Prostate gland (tissue), 2 donors: ENCODE results near the gene RPS6KA1. TPM values are rescaled to one million over a fixed set of nuclear protein-coding genes. Genes with fewer than 3 reads are reported as not detected.

Source experiments
- DNase-seq: peaks from one replicate; pipeline ENCODE4 v3.0.0-alpha.2; 2019; ENCODE audit warnings: low spot score
- H3K27ac ChIP-seq, 2 donors: fragments of 200-600 bp; sonication (generic); 2 replicates each; pipeline ENCODE4 v1.5.1; 2017 to 2019
- H3K27me3 ChIP-seq: fragments of 200-600 bp; sonication (generic); replicated peaks from 2 replicates; pipeline ENCODE4 v1.5.1; 2019; ENCODE audit not compliant: insufficient read depth
- H3K36me3 ChIP-seq, 2 donors: fragments of 200-600 bp; sonication (generic); 1 replicate in 1 of 2; 2 replicates in 1 of 2; pipeline versions ENCODE4 v1.5.1 to v1.8.1; 2017 to 2019
- H3K4me1 ChIP-seq: fragments of 200-600 bp; sonication (generic); replicated peaks from 2 replicates; pipeline ENCODE4 v1.5.1; 2019
- H3K4me3 ChIP-seq, 2 donors: fragments of 200-600 bp; sonication (generic); 2 replicates each; pipeline ENCODE4 v1.5.1; 2017 to 2019
- H3K9me3 ChIP-seq: fragments of 200-600 bp; sonication (generic); 2 replicates; pipeline ENCODE4 v1.5.1; 2017
- POLR2A ChIP-seq: fragments of 450-650 bp; IDR thresholded peaks from one replicate; pipeline ENCODE4 v1.6.1; 2016; ENCODE audit warnings: antibody characterized with exemption, mild to moderate bottlenecking
- POLR2AphosphoS5 ChIP-seq: sonication (generic); formaldehyde crosslinking; IDR thresholded peaks from one replicate; pipeline ENCODE4 v1.6.1; 2017; ENCODE audit warnings: antibody characterized with exemption
- WGBS: methylation state at CpG from one replicate; pipeline ENCODE4 v1.1.5; 2018; 5-methylcytosine and 5-hydroxymethylcytosine counted together
- intact Hi-C: fragments of 100-400 bp; cut with DNase I; formaldehyde crosslinking; loops from one replicate; pipeline ENCODE4 v1.14.2; 2022
- total RNA-seq, 2 donors: library from RNA; depleted of rRNA; stranded (reverse); fragments of >200 nt; gene quantifications; one replicate each; pipeline ENCODE4 v1.1.0, GENCODE V29; 2016
- TF ChIP-seq, protein P1 (sequence below), 4 experiments: fragments of 200-600 bp in 2 of 4; fragments of 450-650 bp in 2 of 4; sonication (generic) in 2 of 4; IDR thresholded peaks; 1 replicate in 3 of 4; 2 replicates in 1 of 4; pipeline ENCODE4 v1.5.1; 2016 to 2019; ENCODE audit warnings: antibody characterized with exemption in 4 of 4, mild to moderate bottlenecking in 2 of 4, moderate library complexity in 2 of 4

The RPS6KA1 gene
- total RNA-seq, 2 donors from 2014 or later = 38.6 to 87.5 TPM

DNA sequence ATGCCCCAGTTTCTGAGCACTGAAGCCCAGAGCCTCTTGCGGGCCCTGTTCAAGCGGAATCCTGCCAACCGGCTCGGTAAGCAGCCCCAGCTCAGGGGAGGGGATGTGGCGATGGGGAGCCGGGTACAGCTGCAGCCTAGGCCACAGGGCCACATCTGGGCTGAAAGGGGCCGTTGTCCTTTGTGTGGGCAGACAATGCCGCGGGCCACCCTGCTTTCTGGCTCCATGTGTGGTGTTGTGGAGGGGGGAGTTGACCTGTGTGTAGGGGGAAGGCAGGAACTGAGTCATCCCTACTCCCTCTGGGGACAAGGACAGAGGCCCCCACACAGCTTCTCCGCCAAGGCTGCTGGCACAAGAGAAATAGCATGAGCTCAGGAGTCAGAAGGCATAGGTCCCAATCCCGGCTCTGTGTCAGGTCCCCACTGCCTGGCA lies 26.0 kb downstream of the RPS6KA1 start:
- H3K9me3 ChIP-seq = no peaks in the 10 kb centered on the region
- no peak overlapping the region for H3K27ac ChIP-seq
- H3K36me3 ChIP-seq = no peaks in the 10 kb centered on the region
- TF ChIP-seq, protein P1, sequence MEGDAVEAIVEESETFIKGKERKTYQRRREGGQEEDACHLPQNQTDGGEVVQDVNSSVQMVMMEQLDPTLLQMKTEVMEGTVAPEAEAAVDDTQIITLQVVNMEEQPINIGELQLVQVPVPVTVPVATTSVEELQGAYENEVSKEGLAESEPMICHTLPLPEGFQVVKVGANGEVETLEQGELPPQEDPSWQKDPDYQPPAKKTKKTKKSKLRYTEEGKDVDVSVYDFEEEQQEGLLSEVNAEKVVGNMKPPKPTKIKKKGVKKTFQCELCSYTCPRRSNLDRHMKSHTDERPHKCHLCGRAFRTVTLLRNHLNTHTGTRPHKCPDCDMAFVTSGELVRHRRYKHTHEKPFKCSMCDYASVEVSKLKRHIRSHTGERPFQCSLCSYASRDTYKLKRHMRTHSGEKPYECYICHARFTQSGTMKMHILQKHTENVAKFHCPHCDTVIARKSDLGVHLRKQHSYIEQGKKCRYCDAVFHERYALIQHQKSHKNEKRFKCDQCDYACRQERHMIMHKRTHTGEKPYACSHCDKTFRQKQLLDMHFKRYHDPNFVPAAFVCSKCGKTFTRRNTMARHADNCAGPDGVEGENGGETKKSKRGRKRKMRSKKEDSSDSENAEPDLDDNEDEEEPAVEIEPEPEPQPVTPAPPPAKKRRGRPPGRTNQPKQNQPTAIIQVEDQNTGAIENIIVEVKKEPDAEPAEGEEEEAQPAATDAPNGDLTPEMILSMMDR (IDR thresholded peaks at IDR 0.05) = no peak
- TF ChIP-seq POLR2A (no peak), POLR2AphosphoS5 (no peak)
- 85% methylated on average over 11 of the region's 11 CpGs for WGBS
- no peaks in the 10 kb centered on the region for H3K4me1 ChIP-seq
- H3K27me3 ChIP-seq = no peaks in the 10 kb centered on the region
- DNase-seq = no peak
- intact Hi-C loops = no loop called here
- H3K4me3 ChIP-seq = no peak overlapping the region

GRCh38 chr1:26556111-26556510 lies 26.6 kb downstream of the RPS6KA1 start:
- Histone ChIP-seq H3K4me3 (no peak overlapping the region), H3K9me3 (no peaks in the 10 kb centered on the region), H3K4me1 (no peaks in the 10 kb centered on the region), H3K27ac (no peak overlapping the region), H3K36me3 (no peaks in the 10 kb centered on the region), H3K27me3 (no peaks in the 10 kb centered on the region)
- DNase-seq = no peak
- intact Hi-C loops = no loop called here
- 96% methylated on average over 2 of the region's 2 CpGs for WGBS
- TF ChIP-seq POLR2AphosphoS5 = no peak
- TF ChIP-seq, protein P1 (IDR thresholded peaks at IDR 0.05) = no peak

- H3K9me3 ChIP-seq = no peaks in the 10 kb centered on the region
- H3K27ac ChIP-seq = no peak overlapping the region
- intact Hi-C loops = no loop called here
- no peak for DNase-seq
- no peaks in the 10 kb centered on the region for H3K36me3 ChIP-seq
- H3K27me3 ChIP-seq = no peaks in the 10 kb centered on the region
- WGBS = 90% methylated on average over 14 of the region's 14 CpGs
- no peak for TF ChIP-seq POLR2AphosphoS5
- TF ChIP-seq, protein P1 (IDR thresholded peaks at IDR 0.05) = no peak
- TF ChIP-seq POLR2A = no peak
- H3K4me1 ChIP-seq = no peaks in the 10 kb centered on the region
- H3K4me3 ChIP-seq = no peak overlapping the region
Observed at GRCh38 chr1:26557008-26557407, 27.4 kb downstream of the RPS6KA1 start.

DNA sequence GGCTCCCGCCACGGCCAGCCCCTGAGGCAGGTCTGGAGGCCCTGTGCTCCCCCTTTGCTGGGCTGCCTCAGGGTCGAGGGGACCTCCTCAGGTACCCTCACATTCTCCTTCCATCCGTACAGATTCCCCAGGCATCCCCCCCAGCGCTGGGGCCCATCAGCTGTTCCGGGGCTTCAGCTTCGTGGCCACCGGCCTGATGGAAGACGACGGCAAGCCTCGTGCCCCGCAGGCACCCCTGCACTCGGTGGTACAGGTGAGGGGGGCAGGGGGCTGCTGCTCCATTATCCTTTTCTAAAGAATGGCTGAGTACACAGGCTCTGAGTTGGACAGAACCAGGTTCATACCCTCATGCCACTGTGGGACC lies 29.1 kb downstream of the RPS6KA1 start:
- Histone ChIP-seq H3K4me1 (no peaks in the 10 kb centered on the region), H3K27me3 (no peaks in the 10 kb centered on the region), H3K36me3 (no peaks in the 10 kb centered on the region), H3K4me3 (no peak overlapping the region), H3K9me3 (no peaks in the 10 kb centered on the region), H3K27ac (no peak overlapping the region)
- intact Hi-C loops = no loop called here
- WGBS = 93% methylated on average over 13 of the region's 13 CpGs
- TF ChIP-seq, protein P1 (IDR thresholded peaks at IDR 0.05) = no peak
- TF ChIP-seq POLR2AphosphoS5 = no peak
- no peak for TF ChIP-seq POLR2A
- no peak for DNase-seq

DNA sequence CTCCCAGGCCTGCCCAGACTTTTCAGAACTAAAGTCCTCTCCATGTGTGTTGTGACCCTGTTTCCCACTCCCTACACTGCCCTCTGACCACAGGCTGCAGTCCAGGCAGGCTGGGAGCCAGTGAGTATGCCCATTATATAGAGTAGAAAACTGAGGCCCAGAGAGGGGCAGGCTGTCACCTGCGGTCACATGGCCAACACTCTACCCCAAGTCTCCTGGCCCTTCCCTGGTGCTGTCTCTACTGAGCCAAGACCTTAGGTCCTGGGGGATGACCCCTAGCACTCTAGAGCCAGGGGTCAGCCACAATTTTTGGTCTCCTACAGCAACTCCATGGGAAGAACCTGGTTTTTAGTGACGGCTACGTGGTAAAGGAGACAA lies 30.8 kb downstream of the RPS6KA1 start:
- H3K4me3 ChIP-seq = no peak overlapping the region
- DNase-seq = no peak
- TF ChIP-seq, protein P1 (IDR thresholded peaks at IDR 0.05) = no peak
- no peaks in the 10 kb centered on the region for H3K4me1 ChIP-seq
- WGBS = 94% methylated on average over 3 of the region's 3 CpGs
- intact Hi-C loops = no loop called here
- no peaks in the 10 kb centered on the region for H3K36me3 ChIP-seq
- no peaks in the 10 kb centered on the region for H3K9me3 ChIP-seq
- no peaks in the 10 kb centered on the region for H3K27me3 ChIP-seq
- no peak overlapping the region for H3K27ac ChIP-seq
